GM12864 (cell line): Measurements from ENCODE around the gene SEC23A.
"Not testable (repeated sequence)": the region's sequence is repeated elsewhere in the genome, so short reads cannot be mapped to it uniquely, and the experiment has no call there.

Source experiments
- DNase-seq: peaks from one replicate; pipeline ENCODE4 v3.0.0-alpha.2; 2011; ENCODE audit warnings: low read depth
- H3K4me3 ChIP-seq: 2 replicates; pipeline ENCODE4 v1.5.1; 2011; ENCODE audit warnings: mild to moderate bottlenecking, low read depth, low read length, control low read depth
- CTCF ChIP-seq: IDR thresholded peaks from 2 replicates; pipeline ENCODE4 v1.5.1; 2011; ENCODE audit warnings: low read depth, mild to moderate bottlenecking, moderate library complexity, low read length, control low read depth, inconsistent platforms; ENCODE audit errors: missing control alignments

Gene SEC23A

GRCh38 chr14:39114073-39114838 lies 11.2 kb upstream of the SEC23A start, which contains the start of gene GEMIN2:
Gene GEMIN2 (plus strand): TSS chr14:39114323. CDS start chr14:39114339, 16 bp downstream.
- DNase-seq, result peak; percentile 93
- H3K4me3 ChIP-seq, result peak within 1 kb of the TSS; percentile 67
- no peak for TF ChIP-seq CTCF

GRCh38 chr14:39113685-39114072 lies 10.6 kb upstream of the SEC23A start:
- TF ChIP-seq CTCF, result no peak
- DNase-seq, result no peak
- H3K4me3 ChIP-seq, result peak overlapping the region; percentile 67

- DNase-seq, result no peak
- no peak for TF ChIP-seq CTCF
- H3K4me3 ChIP-seq, result no peak overlapping the region
Observed at GRCh38 chr14:39109893-39110715, 7.1 kb upstream of the SEC23A start.

- DNase-seq, result no peak
- no peak overlapping the region for H3K4me3 ChIP-seq
- no peak for TF ChIP-seq CTCF
Observed at GRCh38 chr14:39108791-39109190, 5.8 kb upstream of the SEC23A start.

GRCh38 chr14:39107591-39107996 lies 4.6 kb upstream of the SEC23A start:
- DNase-seq, result no peak
- no peak overlapping the region for H3K4me3 ChIP-seq
- peak; percentile 39 for TF ChIP-seq CTCF

- DNase-seq, result not testable (repeated sequence)
- H3K4me3 ChIP-seq, result peak overlapping the region; percentile 87
Observed at GRCh38 chr14:39104078-39104801, 1.2 kb upstream of the SEC23A start.

GRCh38 chr14:39102265-39102968 lies 618 bp downstream of the SEC23A start:
- TF ChIP-seq CTCF, result no peak
- DNase-seq, result no peak

More at GRCh38 chr14:39102265-39102968, 618 bp downstream of the SEC23A start:
- H3K4me3 ChIP-seq, result peak overlapping the region; percentile 87
